CD4-positive, CD25-positive, alpha-beta regulatory T cell (primary cell): ENCODE measurements around the gene ZNF324B. TPM values are rescaled to one million over a fixed set of nuclear protein-coding genes. Genes with fewer than 3 reads are reported as not detected.
A peak's percentile ranks its signal among the peaks of the same experiment; 100 is the strongest.
"Not testable (repeated sequence)": the region's sequence is repeated elsewhere in the genome, so short reads cannot be mapped to it uniquely, and the experiment has no call there.

ENCODE experiments used
- ATAC-seq, 2 donors: fragments of 150-1000 bp; cut with Tn5 transposase; one replicate each; pipeline ENCODE4 v1.10.0; 2021; ENCODE audit warnings: low read depth in 2 of 2, moderate number of reproducible peaks in 2 of 2, moderate library complexity in 1 of 2
- DNase-seq, 3 donors: peaks; one replicate each; pipeline versions ENCODE4 v3.0.0 to v3.0.0-alpha.2; 2012 to 2022; ENCODE audit warnings: mixed read lengths in 1 of 3
- H3K27ac ChIP-seq: one replicate; pipeline ENCODE4 v1.7.0; 2013; ENCODE audit warnings: mild to moderate bottlenecking, low read length; ENCODE audit not compliant: insufficient read depth, poor library complexity, severe bottlenecking
- H3K27me3 ChIP-seq: one replicate; pipeline ENCODE4 v1.7.0; 2013; ENCODE audit warnings: low read length; ENCODE audit not compliant: control insufficient read depth, insufficient read depth
- H3K36me3 ChIP-seq: one replicate; pipeline ENCODE4 v1.7.0; 2013; ENCODE audit warnings: mild to moderate bottlenecking, low read length, moderate library complexity; ENCODE audit not compliant: control insufficient read depth, insufficient read depth
- H3K4me1 ChIP-seq: 2 replicates; pipeline ENCODE4 v1.7.0; 2013; ENCODE audit warnings: mild to moderate bottlenecking, low read length; ENCODE audit not compliant: insufficient read depth, control insufficient read depth, poor library complexity, severe bottlenecking
- H3K4me3 ChIP-seq: one replicate; pipeline ENCODE4 v1.7.0; 2013; ENCODE audit warnings: low read depth, mild to moderate bottlenecking, low read length, moderate library complexity
- H3K9me3 ChIP-seq, 2 experiments: 1 replicate in 1 of 2; 2 replicates in 1 of 2; pipeline ENCODE4 v1.7.0; 2013; ENCODE audit warnings: low read length in 2 of 2, mild to moderate bottlenecking in 1 of 2, moderate library complexity in 1 of 2; ENCODE audit not compliant: control insufficient read depth in 2 of 2
- H3K27ac Mint-ChIP-seq, 3 donors: one replicate each; pipeline ENCODE4 v1.8.0; 2020 to 2022; ENCODE audit warnings: mild to moderate bottlenecking in 3 of 3, mixed read lengths in 3 of 3, moderate library complexity in 2 of 3
- H3K27me3 Mint-ChIP-seq: one replicate; pipeline ENCODE4 v1.8.0; 2022; ENCODE audit warnings: mild to moderate bottlenecking, mixed read lengths
- H3K36me3 Mint-ChIP-seq: one replicate; pipeline ENCODE4 v1.8.0; 2020; ENCODE audit warnings: mixed read lengths
- H3K4me1 Mint-ChIP-seq, 4 donors: one replicate each; pipeline ENCODE4 v1.8.0; 2020 to 2022; ENCODE audit warnings: mixed read lengths in 4 of 4, mild to moderate bottlenecking in 1 of 4
- H3K4me3 Mint-ChIP-seq, 4 donors: one replicate each; pipeline ENCODE4 v1.8.0; 2020 to 2022; ENCODE audit warnings: mild to moderate bottlenecking in 4 of 4, mixed read lengths in 4 of 4, moderate library complexity in 3 of 4
- H3K9me3 Mint-ChIP-seq, 7 donors: one replicate each; pipeline ENCODE4 v1.8.0; 2020 to 2022; ENCODE audit warnings: mixed read lengths in 7 of 7, mild to moderate bottlenecking in 3 of 7, moderate library complexity in 2 of 7
- polyA plus RNA-seq, 4 donors: library from polyadenylated mRNA; unstranded; fragments of 300-500 nt; fragmentation: Illumina TruSeq; gene quantifications; one replicate each; pipeline ENCODE4 v1.2.3, GENCODE V29; 2021
- total RNA-seq: library from RNA; stranded (reverse); gene quantifications from one replicate; pipeline ENCODE4 v1.2.3, GENCODE V29; 2022

Gene ZNF324B
- total and polyA plus RNA-seq, 5 donors from 2014 or later = 0.81 to 6.5 (median 0.90) TPM

DNA sequence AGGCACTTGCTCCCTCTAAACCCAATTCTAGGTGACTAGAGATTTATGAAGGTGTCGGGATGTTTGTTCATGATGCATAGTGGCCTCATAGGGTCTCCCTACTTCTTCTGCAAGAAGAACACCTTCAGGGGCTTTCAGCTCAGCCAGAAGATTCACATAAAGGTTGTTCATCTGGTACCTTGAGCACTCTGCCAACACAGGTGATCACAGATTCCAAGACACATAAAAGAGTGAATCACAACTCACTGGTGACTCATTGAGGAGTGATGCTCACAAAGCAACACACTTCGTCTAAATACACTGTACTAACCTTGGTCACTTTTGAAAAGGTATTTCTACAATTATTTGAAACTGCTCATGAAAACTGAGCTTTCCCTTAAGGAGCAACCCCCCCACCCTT is 8.6 kb downstream of the ZNF324B start:
- no peaks in the 10 kb centered on the region for H3K4me1 ChIP-seq
- Mint-ChIP-seq H3K4me1 (peaks cover 0 to 9% (median 3%) of the 10 kb centered on the region in 4 donors), H3K27me3 (peaks cover under 1% of the 10 kb centered on the region), H3K36me3 (peaks cover 15% of the 10 kb centered on the region), H3K27ac (peak overlapping the region in 1 of 3 donors; percentile 76), H3K4me3 (peak overlapping the region in 1 of 4 donors; percentile 69), H3K9me3 (no peaks in the 10 kb centered on the region)
- DNase-seq (no peak), ATAC-seq (no peak)
- H3K27ac ChIP-seq = no peak overlapping the region
- H3K9me3 ChIP-seq = no peaks in the 10 kb centered on the region
- H3K4me3 ChIP-seq = no peak overlapping the region
- no peaks in the 10 kb centered on the region for H3K27me3 ChIP-seq
- peaks cover 3% of the 10 kb centered on the region for H3K36me3 ChIP-seq

- DNase-seq = no peak
- Histone ChIP-seq H3K9me3 (no peaks in the 10 kb centered on the region), H3K4me3 (peak overlapping the region; percentile 71), H3K36me3 (peaks cover 6% of the 10 kb centered on the region), H3K4me1 (peaks cover 18% of the 10 kb centered on the region), H3K27ac (no peak overlapping the region), H3K27me3 (peaks cover 2% of the 10 kb centered on the region)
- H3K27ac Mint-ChIP-seq = peak overlapping the region in 2 of 3 donors; percentile 75 to 85
- no peaks in the 10 kb centered on the region for H3K9me3 Mint-ChIP-seq
- H3K4me1 Mint-ChIP-seq = peaks cover 0 to 26% (median 12%) of the 10 kb centered on the region in 4 donors
- peaks cover 11% of the 10 kb centered on the region for H3K27me3 Mint-ChIP-seq
- H3K4me3 Mint-ChIP-seq = peak overlapping the region; percentile 88 to 95 (median 90)
- peak; percentile 5 to 8 for ATAC-seq
- H3K36me3 Mint-ChIP-seq = peaks cover 5% of the 10 kb centered on the region
Observed at GRCh38 chr19:58466089-58466759, 14.8 kb downstream of the ZNF324B start.

DNA sequence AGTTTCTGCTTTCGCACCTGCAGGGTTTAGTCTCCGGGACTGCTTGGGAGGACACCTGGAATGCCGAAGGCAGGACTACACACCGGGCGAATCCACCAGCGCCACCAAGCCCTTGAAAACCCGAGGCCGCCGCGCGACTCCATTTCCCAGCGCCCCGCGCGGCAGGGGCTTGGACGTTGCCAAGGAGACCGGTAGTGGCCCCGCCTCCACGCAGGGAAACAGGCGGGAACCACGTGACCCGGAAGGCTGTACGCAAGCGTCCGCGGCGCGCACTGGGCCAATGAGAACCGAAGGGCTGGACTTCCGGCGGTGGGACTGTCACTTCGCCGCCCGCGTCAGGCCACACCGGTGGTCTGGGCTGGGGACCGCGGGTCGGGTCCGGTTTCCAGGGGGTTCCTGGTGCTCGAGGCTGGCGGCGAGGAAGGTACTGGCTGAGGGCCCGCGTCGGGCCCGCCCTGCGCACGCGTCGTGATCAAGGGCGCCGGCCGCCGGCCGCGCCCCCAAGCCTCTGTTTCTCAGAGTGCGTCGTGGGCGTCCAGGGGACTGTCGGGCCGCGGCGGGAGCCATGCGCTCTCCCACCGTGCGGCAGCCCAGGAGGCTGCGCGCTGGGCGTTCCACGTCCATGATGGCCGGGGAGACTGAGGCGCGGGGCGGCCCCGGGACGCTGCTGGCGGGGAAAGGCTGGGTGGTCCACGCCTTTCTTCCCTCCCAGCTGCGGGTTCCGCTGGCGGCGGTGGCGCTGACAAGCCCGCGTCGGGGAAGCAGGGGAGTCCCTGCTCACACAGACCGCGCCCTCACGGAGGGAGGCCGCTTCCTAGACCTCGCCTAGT is 15.6 kb downstream of the ZNF324B start, which contains the start of gene ZNF324:
ZNF324 (plus strand) TSS at position 321 of the 830 bp plus-strand sequence. CDS start 2,106 bp downstream, outside the sequence.
- H3K4me1 ChIP-seq = peaks cover 18% of the 10 kb centered on the region
- Mint-ChIP-seq H3K27me3 (peaks cover 11% of the 10 kb centered on the region), H3K9me3 (no peaks in the 10 kb centered on the region), H3K36me3 (peaks cover 5% of the 10 kb centered on the region), H3K4me3 (peak within 1 kb of the TSS; percentile 88 to 95 (median 90)), H3K4me1 (peaks cover 0 to 26% (median 12%) of the 10 kb centered on the region in 4 donors), H3K27ac (peak within 1 kb of the TSS; percentile 75 to 85 (median 83))
- peak; percentile 96 to 97 (median 97) for DNase-seq
- peak within 1 kb of the TSS; percentile 85 for H3K27ac ChIP-seq
- peaks cover 7% of the 10 kb centered on the region for H3K36me3 ChIP-seq
- H3K27me3 ChIP-seq = peaks cover 2% of the 10 kb centered on the region
- H3K9me3 ChIP-seq = no peaks in the 10 kb centered on the region
- ATAC-seq = peak; percentile 98
- peak within 1 kb of the TSS; percentile 71 for H3K4me3 ChIP-seq

GRCh38 chr19:58468216-58468839 is 16.9 kb downstream of the ZNF324B start:
- Histone ChIP-seq H3K36me3 (peaks cover 16% of the 10 kb centered on the region), H3K9me3 (no peaks in the 10 kb centered on the region), H3K27me3 (peaks cover 2% of the 10 kb centered on the region), H3K27ac (no peak overlapping the region), H3K4me3 (no peak overlapping the region), H3K4me1 (peaks cover 18% of the 10 kb centered on the region)
- no peaks in the 10 kb centered on the region for H3K9me3 Mint-ChIP-seq
- peaks cover 0 to 26% (median 12%) of the 10 kb centered on the region in 4 donors for H3K4me1 Mint-ChIP-seq
- H3K27me3 Mint-ChIP-seq = peaks cover 11% of the 10 kb centered on the region
- H3K27ac Mint-ChIP-seq = peak overlapping the region in 2 of 3 donors; percentile 44 to 73
- ATAC-seq (no peak), DNase-seq (no peak)
- peaks cover 5% of the 10 kb centered on the region for H3K36me3 Mint-ChIP-seq
- peak overlapping the region; percentile 81 to 89 (median 86) for H3K4me3 Mint-ChIP-seq

GRCh38 chr19:58469241-58470013 is 18.0 kb downstream of the ZNF324B start:
- Histone ChIP-seq H3K36me3 (peaks cover 16% of the 10 kb centered on the region), H3K27me3 (peaks cover 2% of the 10 kb centered on the region), H3K9me3 (no peaks in the 10 kb centered on the region), H3K27ac (no peak overlapping the region), H3K4me1 (peaks cover 18% of the 10 kb centered on the region), H3K4me3 (no peak overlapping the region)
- Mint-ChIP-seq H3K36me3 (peaks cover 5% of the 10 kb centered on the region), H3K9me3 (no peaks in the 10 kb centered on the region), H3K27ac (peak overlapping the region in 1 of 3 donors; percentile 73), H3K27me3 (peaks cover 11% of the 10 kb centered on the region), H3K4me3 (peak overlapping the region in 3 of 4 donors; percentile 38 to 88 (median 81)), H3K4me1 (peaks cover 0 to 31% (median 12%) of the 10 kb centered on the region in 4 donors)
- no peak for ATAC-seq
- DNase-seq = no peak

GRCh38 chr19:58470837-58471543 is 19.6 kb downstream of the ZNF324B start:
- H3K27me3 ChIP-seq, H3K27ac ChIP-seq, H3K9me3 ChIP-seq, DNase-seq, ATAC-seq, H3K36me3 Mint-ChIP-seq, H3K4me3 ChIP-seq, H3K27me3 Mint-ChIP-seq, H3K9me3 Mint-ChIP-seq, H3K27ac Mint-ChIP-seq: not testable (repeated sequence)
- peaks cover 4 to 44% (median 11%) of the 10 kb centered on the region in 4 donors for H3K4me1 Mint-ChIP-seq
- peak overlapping the region in 1 of 4 donors; percentile 44 for H3K4me3 Mint-ChIP-seq
- Histone ChIP-seq H3K36me3 (peaks cover 16% of the 10 kb centered on the region), H3K4me1 (peaks cover 28% of the 10 kb centered on the region)
